K562 (cell line): ENCODE data around the gene CDKL5. TPM values are rescaled to one million over a fixed set of nuclear protein-coding genes. Genes with fewer than 3 reads are reported as not detected.

Source experiments
- RBM15 ChIP-seq: fragments of 200-400 bp; formaldehyde crosslinking; IDR thresholded peaks from 2 replicates; pipeline ENCODE4 v1.6.1; 2018; ENCODE audit warnings: mild to moderate bottlenecking, low read length, moderate library complexity; ENCODE audit not compliant: insufficient read depth
- ZNF239 ChIP-seq: fragments of 250-450 bp; sonication (Bioruptor Pico); IDR thresholded peaks from 2 replicates; pipeline ENCODE4 v1.4.0; 2020; ENCODE audit warnings: mild to moderate bottlenecking
- polyA plus RNA-seq, 8 experiments: library from polyadenylated mRNA; depleted of rRNA in 4 of 8; stranded (reverse) in 5 of 8; unstranded in 3 of 8; fragments of >200 nt; fragmentation: Nextera tagmentation in 2 of 8; fragmentation: Illumina TruSeq in 1 of 8; extraction: Ambion mirVana in 2 of 8; extraction: Trizol in 1 of 8; gene quantifications; 2 replicates each; pipeline versions ENCODE4 v1.2.1 to v1.2.3, GENCODE V29; 2011 to 2014; ENCODE audit warnings: inconsistent platforms in 1 of 8, missing spikeins in 1 of 8
- total RNA-seq, 7 experiments: library from RNA; depleted of rRNA in 6 of 7; stranded (reverse); fragments of >200 nt in 6 of 7; fragmentation: Illumina TruSeq in 2 of 7; extraction: Trizol in 2 of 7; gene quantifications; 2 replicates each; pipeline versions ENCODE4 v1.2.1 to v1.2.3, GENCODE V29; 2011 to 2021; ENCODE audit warnings: low replicate concordance in 1 of 7
- TF ChIP-seq, protein P1 (sequence below), 3 experiments: fragments of 200-800 bp in 1 of 3; sonication (Bioruptor generic) in 1 of 3; sonication (generic) in 1 of 3; formaldehyde crosslinking in 1 of 3; IDR thresholded peaks; 2 replicates each; pipeline versions ENCODE4 v1.6.1 to v1.8.0; 2016 to 2022; ENCODE audit warnings: mild to moderate bottlenecking in 2 of 3, missing compliant biosample characterization in 2 of 3, missing genetic modification characterization in 2 of 3, missing genetic modification reagents in 1 of 3
- TF ChIP-seq, protein P2 (sequence below): IDR thresholded peaks from 3 replicates; pipeline ENCODE4 v1.6.1; 2011; ENCODE audit warnings: borderline replicate concordance, mild to moderate bottlenecking, moderate library complexity; ENCODE audit not compliant: insufficient read length; ENCODE audit errors: extremely low read depth
- TF ChIP-seq, protein P3 (sequence below), 2 experiments: IDR thresholded peaks in 1 of 2; conservative IDR thresholded peaks in 1 of 2; 2 replicates each; pipeline ENCODE4 v1.6.1; 2016; ENCODE audit warnings: low read depth in 2 of 2, mild to moderate bottlenecking in 1 of 2, missing compliant biosample characterization in 1 of 2, missing genetic modification characterization in 1 of 2, moderate library complexity in 1 of 2
- TF ChIP-seq, protein P4 (sequence below): fragments of 450-650 bp; IDR thresholded peaks from 2 replicates; pipeline ENCODE4 v1.6.1; 2017; ENCODE audit warnings: antibody characterized with exemption
- TF ChIP-seq, protein P5 (sequence below): fragments of 150-350 bp; conservative IDR thresholded peaks from 2 replicates; pipeline ENCODE4 v1.6.1; 2014; ENCODE audit warnings: low read length
- TF ChIP-seq, protein P6 (sequence below): fragments of 450-650 bp; conservative IDR thresholded peaks from 2 replicates; pipeline ENCODE4 v1.6.1; 2016; ENCODE audit warnings: missing genetic modification characterization, low read depth, mild to moderate bottlenecking, missing compliant biosample characterization, moderate library complexity

Gene CDKL5
- total and polyA plus RNA-seq, 9 of the 15 experiments (the other 6 are each of a cell fraction or from before 2014, with no cell fraction given), result under 0.01 to 0.21 (median 0.04) TPM

DNA sequence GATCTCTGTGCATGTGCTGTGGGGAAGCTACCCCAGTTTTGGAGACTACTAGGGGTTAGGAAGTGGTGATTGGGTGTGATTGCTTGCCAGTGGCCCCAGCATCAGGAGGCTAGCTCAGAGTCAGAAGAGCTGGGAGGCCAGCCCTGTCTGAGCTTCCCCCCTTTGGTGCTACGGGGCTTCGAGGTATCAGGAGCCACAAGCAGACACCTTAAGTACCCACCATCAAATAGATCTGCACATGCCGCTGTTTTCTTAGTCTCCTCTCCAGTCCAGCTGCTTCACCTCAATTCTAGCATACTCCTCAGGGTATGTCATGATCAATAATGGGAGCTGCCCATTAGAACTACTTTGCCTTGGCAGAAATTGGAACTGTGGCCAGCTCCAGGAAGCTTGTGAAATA is 271.2 kb downstream of the CDKL5 start (continued):
- TF ChIP-seq, protein P1, sequence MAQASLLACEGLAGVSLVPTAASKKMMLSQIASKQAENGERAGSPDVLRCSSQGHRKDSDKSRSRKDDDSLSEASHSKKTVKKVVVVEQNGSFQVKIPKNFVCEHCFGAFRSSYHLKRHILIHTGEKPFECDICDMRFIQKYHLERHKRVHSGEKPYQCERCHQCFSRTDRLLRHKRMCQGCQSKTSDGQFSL (CRISPR knock-in tag; IDR thresholded peaks at IDR 0.05), result no peak
- TF ChIP-seq, protein P1 (tag; IDR thresholded peaks at IDR 0.05), result no peak
- no peak for TF ChIP-seq ZNF239 (CRISPR knock-in tag)
- TF ChIP-seq, protein P2, sequence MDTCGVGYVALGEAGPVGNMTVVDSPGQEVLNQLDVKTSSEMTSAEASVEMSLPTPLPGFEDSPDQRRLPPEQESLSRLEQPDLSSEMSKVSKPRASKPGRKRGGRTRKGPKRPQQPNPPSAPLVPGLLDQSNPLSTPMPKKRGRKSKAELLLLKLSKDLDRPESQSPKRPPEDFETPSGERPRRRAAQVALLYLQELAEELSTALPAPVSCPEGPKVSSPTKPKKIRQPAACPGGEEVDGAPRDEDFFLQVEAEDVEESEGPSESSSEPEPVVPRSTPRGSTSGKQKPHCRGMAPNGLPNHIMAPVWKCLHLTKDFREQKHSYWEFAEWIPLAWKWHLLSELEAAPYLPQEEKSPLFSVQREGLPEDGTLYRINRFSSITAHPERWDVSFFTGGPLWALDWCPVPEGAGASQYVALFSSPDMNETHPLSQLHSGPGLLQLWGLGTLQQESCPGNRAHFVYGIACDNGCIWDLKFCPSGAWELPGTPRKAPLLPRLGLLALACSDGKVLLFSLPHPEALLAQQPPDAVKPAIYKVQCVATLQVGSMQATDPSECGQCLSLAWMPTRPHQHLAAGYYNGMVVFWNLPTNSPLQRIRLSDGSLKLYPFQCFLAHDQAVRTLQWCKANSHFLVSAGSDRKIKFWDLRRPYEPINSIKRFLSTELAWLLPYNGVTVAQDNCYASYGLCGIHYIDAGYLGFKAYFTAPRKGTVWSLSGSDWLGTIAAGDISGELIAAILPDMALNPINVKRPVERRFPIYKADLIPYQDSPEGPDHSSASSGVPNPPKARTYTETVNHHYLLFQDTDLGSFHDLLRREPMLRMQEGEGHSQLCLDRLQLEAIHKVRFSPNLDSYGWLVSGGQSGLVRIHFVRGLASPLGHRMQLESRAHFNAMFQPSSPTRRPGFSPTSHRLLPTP, result no peak
- TF ChIP-seq, protein P3, sequence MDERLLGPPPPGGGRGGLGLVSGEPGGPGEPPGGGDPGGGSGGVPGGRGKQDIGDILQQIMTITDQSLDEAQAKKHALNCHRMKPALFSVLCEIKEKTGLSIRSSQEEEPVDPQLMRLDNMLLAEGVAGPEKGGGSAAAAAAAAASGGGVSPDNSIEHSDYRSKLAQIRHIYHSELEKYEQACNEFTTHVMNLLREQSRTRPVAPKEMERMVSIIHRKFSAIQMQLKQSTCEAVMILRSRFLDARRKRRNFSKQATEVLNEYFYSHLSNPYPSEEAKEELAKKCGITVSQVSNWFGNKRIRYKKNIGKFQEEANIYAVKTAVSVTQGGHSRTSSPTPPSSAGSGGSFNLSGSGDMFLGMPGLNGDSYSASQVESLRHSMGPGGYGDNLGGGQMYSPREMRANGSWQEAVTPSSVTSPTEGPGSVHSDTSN (CRISPR knock-in tag; IDR thresholded peaks at IDR 0.05; ENCODE audit: low read depth), result no peak
- TF ChIP-seq, protein P3 (tag; conservative IDR thresholded peaks at IDR 0.05; ENCODE audit: low read depth), result no peak
- TF ChIP-seq, protein P4, sequence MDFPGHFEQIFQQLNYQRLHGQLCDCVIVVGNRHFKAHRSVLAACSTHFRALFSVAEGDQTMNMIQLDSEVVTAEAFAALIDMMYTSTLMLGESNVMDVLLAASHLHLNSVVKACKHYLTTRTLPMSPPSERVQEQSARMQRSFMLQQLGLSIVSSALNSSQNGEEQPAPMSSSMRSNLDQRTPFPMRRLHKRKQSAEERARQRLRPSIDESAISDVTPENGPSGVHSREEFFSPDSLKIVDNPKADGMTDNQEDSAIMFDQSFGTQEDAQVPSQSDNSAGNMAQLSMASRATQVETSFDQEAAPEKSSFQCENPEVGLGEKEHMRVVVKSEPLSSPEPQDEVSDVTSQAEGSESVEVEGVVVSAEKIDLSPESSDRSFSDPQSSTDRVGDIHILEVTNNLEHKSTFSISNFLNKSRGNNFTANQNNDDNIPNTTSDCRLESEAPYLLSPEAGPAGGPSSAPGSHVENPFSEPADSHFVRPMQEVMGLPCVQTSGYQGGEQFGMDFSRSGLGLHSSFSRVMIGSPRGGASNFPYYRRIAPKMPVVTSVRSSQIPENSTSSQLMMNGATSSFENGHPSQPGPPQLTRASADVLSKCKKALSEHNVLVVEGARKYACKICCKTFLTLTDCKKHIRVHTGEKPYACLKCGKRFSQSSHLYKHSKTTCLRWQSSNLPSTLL, result no peak
- TF ChIP-seq RBM15, result no peak
- TF ChIP-seq, protein P5, sequence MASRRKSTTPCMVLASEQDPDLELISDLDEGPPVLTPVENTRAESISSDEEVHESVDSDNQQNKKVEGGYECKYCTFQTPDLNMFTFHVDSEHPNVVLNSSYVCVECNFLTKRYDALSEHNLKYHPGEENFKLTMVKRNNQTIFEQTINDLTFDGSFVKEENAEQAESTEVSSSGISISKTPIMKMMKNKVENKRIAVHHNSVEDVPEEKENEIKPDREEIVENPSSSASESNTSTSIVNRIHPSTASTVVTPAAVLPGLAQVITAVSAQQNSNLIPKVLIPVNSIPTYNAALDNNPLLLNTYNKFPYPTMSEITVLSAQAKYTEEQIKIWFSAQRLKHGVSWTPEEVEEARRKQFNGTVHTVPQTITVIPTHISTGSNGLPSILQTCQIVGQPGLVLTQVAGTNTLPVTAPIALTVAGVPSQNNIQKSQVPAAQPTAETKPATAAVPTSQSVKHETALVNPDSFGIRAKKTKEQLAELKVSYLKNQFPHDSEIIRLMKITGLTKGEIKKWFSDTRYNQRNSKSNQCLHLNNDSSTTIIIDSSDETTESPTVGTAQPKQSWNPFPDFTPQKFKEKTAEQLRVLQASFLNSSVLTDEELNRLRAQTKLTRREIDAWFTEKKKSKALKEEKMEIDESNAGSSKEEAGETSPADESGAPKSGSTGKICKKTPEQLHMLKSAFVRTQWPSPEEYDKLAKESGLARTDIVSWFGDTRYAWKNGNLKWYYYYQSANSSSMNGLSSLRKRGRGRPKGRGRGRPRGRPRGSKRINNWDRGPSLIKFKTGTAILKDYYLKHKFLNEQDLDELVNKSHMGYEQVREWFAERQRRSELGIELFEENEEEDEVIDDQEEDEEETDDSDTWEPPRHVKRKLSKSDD, result no peak
- TF ChIP-seq, protein P6, sequence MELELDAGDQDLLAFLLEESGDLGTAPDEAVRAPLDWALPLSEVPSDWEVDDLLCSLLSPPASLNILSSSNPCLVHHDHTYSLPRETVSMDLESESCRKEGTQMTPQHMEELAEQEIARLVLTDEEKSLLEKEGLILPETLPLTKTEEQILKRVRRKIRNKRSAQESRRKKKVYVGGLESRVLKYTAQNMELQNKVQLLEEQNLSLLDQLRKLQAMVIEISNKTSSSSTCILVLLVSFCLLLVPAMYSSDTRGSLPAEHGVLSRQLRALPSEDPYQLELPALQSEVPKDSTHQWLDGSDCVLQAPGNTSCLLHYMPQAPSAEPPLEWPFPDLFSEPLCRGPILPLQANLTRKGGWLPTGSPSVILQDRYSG (tag), result no peak
